Right ventricle myocardium inferior (tissue), 1 donor: ENCODE results near the gene ALX1. TPM values are rescaled to one million over a fixed set of nuclear protein-coding genes. Genes with fewer than 3 reads are reported as not detected.

Experiments
- ATAC-seq: fragments of 200-7000 bp; cut with Tn5 transposase; one replicate; pipeline ENCODE4 v1.9.1; 2020; ENCODE audit warnings: mild to moderate bottlenecking, moderate library complexity
- DNase-seq: peaks from one replicate; pipeline ENCODE4 v3.0.0; 2021; ENCODE audit errors: missing footprints
- intact Hi-C: fragments of 100-400 bp; cut with DNase I; formaldehyde crosslinking; loops from one replicate; pipeline ENCODE4 v1.11.0; 2022
- long read RNA-seq: library from polyadenylated mRNA; unstranded; transcript quantifications from one replicate; pipeline ENCODE4 v2.0.0, GENCODE V29; 2021
- total RNA-seq: library from RNA; stranded (reverse); fragmentation: NEBNext Ultra II Directional; extraction: Animal tissue kit (Norgen Biotek cat#: 25700); gene quantifications from one replicate; pipeline ENCODE4 v1.2.1, GENCODE V29; 2021
- donor health status: DM: no; HTN: yes; CAD: no; lungs with severe emphysema.

The ALX1 gene
- total RNA-seq = not detected
- long read RNA-seq = 0 reads

- intact Hi-C loops = no loop called here
- DNase-seq (peak; percentile 60), ATAC-seq (no peak)
Observed at GRCh38 chr12:85280165-85280983, at the start of gene ALX1. ALX1 (plus strand) TSS chr12:85280220; CDS start chr12:85280262, 42 bp downstream.

- DNase-seq (no peak), ATAC-seq (no peak)
- intact Hi-C loops = no loop called here
Observed at GRCh38 chr12:85237327-85237726, 42.7 kb upstream of the ALX1 start.

- ATAC-seq = no peak
- intact Hi-C loops = no loop called here
- no peak for DNase-seq
Observed at GRCh38 chr12:85244561-85244960, 35.5 kb upstream of the ALX1 start.

GRCh38 chr12:85253853-85254252 lies 26.2 kb upstream of the ALX1 start:
- DNase-seq (no peak), ATAC-seq (no peak)
- intact Hi-C loops = no loop called here

- intact Hi-C loops = no loop called here
- ATAC-seq (no peak), DNase-seq (no peak)
Observed at GRCh38 chr12:85257671-85258070, 22.3 kb upstream of the ALX1 start.

GRCh38 chr12:85260447-85260846 lies 19.6 kb upstream of the ALX1 start:
- intact Hi-C loops = no loop called here
- ATAC-seq (no peak), DNase-seq (no peak)

- no peak for DNase-seq
- no peak for ATAC-seq
- intact Hi-C loops = no loop called here
Observed at GRCh38 chr12:85260896-85261295, 19.1 kb upstream of the ALX1 start.

- ATAC-seq = no peak
Observed at GRCh38 chr12:85266356-85266755, 13.7 kb upstream of the ALX1 start.

GRCh38 chr12:85273381-85274314 lies 6.4 kb upstream of the ALX1 start:
- DNase-seq (no peak), ATAC-seq (no peak)
- intact Hi-C loops = no loop called here

More at GRCh38 chr12:85266356-85266755, 13.7 kb upstream of the ALX1 start:
- intact Hi-C loops = no loop called here
- no peak for DNase-seq

GRCh38 chr12:85274315-85274651 lies 5.7 kb upstream of the ALX1 start:
- intact Hi-C loops = no loop called here
- ATAC-seq = no peak
- no peak for DNase-seq

GRCh38 chr12:85275374-85275773 lies 4.6 kb upstream of the ALX1 start:
- intact Hi-C loops = no loop called here
- ATAC-seq (no peak), DNase-seq (no peak)

- ATAC-seq = no peak
- intact Hi-C loops = no loop called here
- DNase-seq = no peak
Observed at GRCh38 chr12:85277191-85277590, 2.8 kb upstream of the ALX1 start.

- intact Hi-C loops = no loop called here
- ATAC-seq = no peak
- no peak for DNase-seq
Observed at GRCh38 chr12:85277900-85278597, 2.0 kb upstream of the ALX1 start.

GRCh38 chr12:85278598-85279448 lies 1.2 kb upstream of the ALX1 start:
- ATAC-seq (no peak), DNase-seq (no peak)
- intact Hi-C loops = no loop called here

GRCh38 chr12:85279449-85280164 lies 413 bp upstream of the ALX1 start:
- DNase-seq (peak; percentile 63), ATAC-seq (no peak)
- intact Hi-C loops = no loop called here

GRCh38 chr12:85280984-85281630 lies 1.1 kb downstream of the ALX1 start:
- DNase-seq (no peak), ATAC-seq (no peak)
- intact Hi-C loops = no loop called here

GRCh38 chr12:85281636-85282312 lies 1.8 kb downstream of the ALX1 start:
- no peak for ATAC-seq
- intact Hi-C loops = no loop called here

More at GRCh38 chr12:85281636-85282312, 1.8 kb downstream of the ALX1 start:
- DNase-seq = no peak
